Naive thymus-derived CD4-positive, alpha-beta T cell (primary cell): Measurements from ENCODE around the gene GPR37. TPM values are rescaled to one million over a fixed set of nuclear protein-coding genes. Genes with fewer than 3 reads are reported as not detected.

Source experiments
- ATAC-seq: fragments of 150-1000 bp; cut with Tn5 transposase; 2 replicates; pipeline ENCODE4 v1.10.0; 2021; ENCODE audit warnings: mild to moderate bottlenecking, moderate library complexity
- CTCF ChIA-PET: fragments of 350-600 bp; sonication (Branson Sonifier 250); formaldehyde crosslinking; loops from one replicate; lab custom pipeline; 2021; ENCODE audit warnings: antibody characterized with exemption; lab: Charles Lee
- POLR2A ChIA-PET: fragments of 350-600 bp; sonication (Branson Sonifier 250); formaldehyde crosslinking; loops from one replicate; lab custom pipeline; 2021; ENCODE audit warnings: antibody characterized with exemption, inconsistent platforms; lab: Charles Lee
- DNase-seq, 9 donors: peaks; one replicate each; pipeline versions ENCODE4 v3.0.0 to v3.0.0-alpha.2; 2020 to 2022; ENCODE audit warnings: mixed read lengths in 1 of 9
- H3K27ac ChIP-seq: one replicate; pipeline ENCODE4 v1.7.0; 2013; ENCODE audit warnings: mild to moderate bottlenecking, low read depth, low read length, moderate library complexity
- H3K27me3 ChIP-seq, 2 donors: one replicate each; pipeline ENCODE4 v1.7.0; 2013; ENCODE audit warnings: low read length in 2 of 2, mild to moderate bottlenecking in 2 of 2, moderate library complexity in 2 of 2; ENCODE audit not compliant: control insufficient read depth in 2 of 2, insufficient read depth in 2 of 2
- H3K36me3 ChIP-seq, 3 experiments: 1 replicate in 2 of 3; 2 replicates in 1 of 3; pipeline ENCODE4 v1.7.0; 2013; ENCODE audit warnings: low read length in 3 of 3, mild to moderate bottlenecking in 3 of 3, moderate library complexity in 1 of 3; ENCODE audit not compliant: insufficient read depth in 3 of 3, control insufficient read depth in 2 of 3
- H3K4me1 ChIP-seq, 2 donors: one replicate each; pipeline ENCODE4 v1.7.0; 2013; ENCODE audit warnings: low read length in 2 of 2, mild to moderate bottlenecking in 2 of 2, moderate library complexity in 1 of 2; ENCODE audit not compliant: control insufficient read depth in 2 of 2, insufficient read depth in 2 of 2
- H3K4me3 ChIP-seq: 2 replicates; pipeline ENCODE4 v1.7.0; 2013; ENCODE audit warnings: mild to moderate bottlenecking, low read length
- H3K9me3 ChIP-seq, 3 experiments: 1 replicate in 2 of 3; 2 replicates in 1 of 3; pipeline ENCODE4 v1.7.0; 2013; ENCODE audit warnings: low read length in 3 of 3; ENCODE audit not compliant: control insufficient read depth in 2 of 3
- H3K27ac Mint-ChIP-seq, 9 donors: one replicate each; pipeline ENCODE4 v1.8.0; 2020 to 2022; ENCODE audit warnings: mixed read lengths in 9 of 9, mild to moderate bottlenecking in 8 of 9, moderate library complexity in 5 of 9, inconsistent platforms in 2 of 9
- H3K27me3 Mint-ChIP-seq, 5 donors: one replicate each; pipeline ENCODE4 v1.8.0; 2021 to 2022; ENCODE audit warnings: mixed read lengths in 5 of 5, mild to moderate bottlenecking in 1 of 5
- H3K36me3 Mint-ChIP-seq, 5 donors: one replicate each; pipeline ENCODE4 v1.8.0; 2020 to 2022; ENCODE audit warnings: mixed read lengths in 5 of 5, mild to moderate bottlenecking in 3 of 5, inconsistent platforms in 1 of 5
- H3K4me1 Mint-ChIP-seq, 7 donors: one replicate each; pipeline ENCODE4 v1.8.0; 2020 to 2022; ENCODE audit warnings: mixed read lengths in 7 of 7, mild to moderate bottlenecking in 3 of 7, inconsistent platforms in 1 of 7
- H3K4me3 Mint-ChIP-seq, 10 donors: one replicate each; pipeline ENCODE4 v1.8.0; 2020 to 2022; ENCODE audit warnings: mild to moderate bottlenecking in 10 of 10, mixed read lengths in 10 of 10, moderate library complexity in 6 of 10, inconsistent platforms in 2 of 10
- H3K9me3 Mint-ChIP-seq, 11 donors: one replicate each; pipeline ENCODE4 v1.8.0; 2020 to 2022; ENCODE audit warnings: mixed read lengths in 11 of 11, mild to moderate bottlenecking in 4 of 11, inconsistent platforms in 1 of 11, moderate library complexity in 1 of 11
- intact Hi-C, 2 donors: fragments of 100-400 bp; cut with micrococcal nuclease; formaldehyde crosslinking; loops; one replicate each; pipeline ENCODE4 v1.15.1; 2023
- polyA plus RNA-seq, 2 donors: library from polyadenylated mRNA; unstranded; fragments of 300-500 nt; fragmentation: Illumina TruSeq; gene quantifications; one replicate each; pipeline ENCODE4 v1.2.3, GENCODE V29; 2021
- total RNA-seq, 6 experiments: library from RNA in 5 of 6; stranded (reverse) in 5 of 6; gene quantifications; 1 replicate in 5 of 6; 2 replicates in 1 of 6; pipeline ENCODE4 v1.2.3 and lab custom pipeline; 2021 to 2026

The GPR37 gene
- total and polyA plus RNA-seq, 7 experiments from 2014 or later: not detected

- no peak for ATAC-seq
Measured at GRCh38 chr7:124773938-124774337, 8.3 kb upstream of the GPR37 start.

GRCh38 chr7:124773339-124773738 lies 7.7 kb upstream of the GPR37 start:
- Mint-ChIP-seq H3K4me3 (no peak overlapping the region), H3K9me3 (no peaks in the 10 kb centered on the region), H3K36me3 (no peaks in the 10 kb centered on the region), H3K4me1 (no peaks in the 10 kb centered on the region), H3K27ac (no peak overlapping the region), H3K27me3 (peaks cover 27 to 48% (median 32%) of the 10 kb centered on the region in 5 donors)
- ChIA-PET CTCF (interaction anchor here (0.7 kb wide), 1 partner anchor 12 kb away, joined by 3 read pairs; no protein-coding TSS in a partner anchor), POLR2A (no interaction called here)
- Histone ChIP-seq H3K9me3 (no peaks in the 10 kb centered on the region), H3K4me1 (no peaks in the 10 kb centered on the region), H3K36me3 (no peaks in the 10 kb centered on the region), H3K4me3 (no peak overlapping the region), H3K27me3 (no peaks in the 10 kb centered on the region), H3K27ac (no peak overlapping the region)
- ATAC-seq (no peak), DNase-seq (no peak)
- intact Hi-C loops: no loop called here

More at GRCh38 chr7:124773938-124774337, 8.3 kb upstream of the GPR37 start:
- H3K4me3 Mint-ChIP-seq: no peak overlapping the region
- Histone ChIP-seq H3K4me1 (no peaks in the 10 kb centered on the region), H3K4me3 (no peak overlapping the region), H3K27ac (no peak overlapping the region), H3K36me3 (no peaks in the 10 kb centered on the region), H3K9me3 (no peaks in the 10 kb centered on the region), H3K27me3 (no peaks in the 10 kb centered on the region)
- H3K27ac Mint-ChIP-seq: no peak overlapping the region
- CTCF ChIA-PET: no interaction called here
- intact Hi-C loops: no loop called here
- H3K27me3 Mint-ChIP-seq: peaks cover 28 to 53% (median 33%) of the 10 kb centered on the region in 5 donors
- POLR2A ChIA-PET: no interaction called here
- H3K9me3 Mint-ChIP-seq: no peaks in the 10 kb centered on the region
- no peak for DNase-seq
- no peaks in the 10 kb centered on the region for H3K36me3 Mint-ChIP-seq
- no peaks in the 10 kb centered on the region for H3K4me1 Mint-ChIP-seq

- intact Hi-C loops: no loop called here
- Histone ChIP-seq H3K36me3 (no peaks in the 10 kb centered on the region), H3K9me3 (no peaks in the 10 kb centered on the region), H3K4me1 (peaks cover 0 to 8% of the 10 kb centered on the region in 2 donors), H3K27ac (no peak overlapping the region), H3K4me3 (no peak overlapping the region), H3K27me3 (no peaks in the 10 kb centered on the region)
- Mint-ChIP-seq H3K9me3 (peaks cover 0 to 3% (median 0%) of the 10 kb centered on the region in 11 donors), H3K4me1 (peaks cover 7 to 10% (median 10%) of the 10 kb centered on the region in 7 donors), H3K4me3 (no peak overlapping the region), H3K36me3 (no peaks in the 10 kb centered on the region), H3K27me3 (peaks cover 47 to 70% (median 63%) of the 10 kb centered on the region in 5 donors), H3K27ac (no peak overlapping the region)
- POLR2A ChIA-PET: no interaction called here
- DNase-seq (no peak), ATAC-seq (no peak)
- CTCF ChIA-PET: no interaction called here
Measured at GRCh38 chr7:124769136-124769535, 3.5 kb upstream of the GPR37 start.

GRCh38 chr7:124768525-124768924 lies 2.9 kb upstream of the GPR37 start:
- DNase-seq (no peak), ATAC-seq (no peak)
- Mint-ChIP-seq H3K36me3 (peaks cover 0 to 4% (median 0%) of the 10 kb centered on the region in 5 donors), H3K4me1 (peaks cover 9 to 16% (median 15%) of the 10 kb centered on the region in 7 donors), H3K27me3 (peaks cover 47 to 70% (median 63%) of the 10 kb centered on the region in 5 donors), H3K9me3 (peaks cover 0 to 6% (median 0%) of the 10 kb centered on the region in 11 donors), H3K4me3 (no peak overlapping the region), H3K27ac (no peak overlapping the region)
- peaks cover 0 to 9% of the 10 kb centered on the region in 2 donors for H3K4me1 ChIP-seq
- H3K36me3 ChIP-seq: no peaks in the 10 kb centered on the region
- intact Hi-C loops: no loop called here
- no peak overlapping the region for H3K27ac ChIP-seq
- POLR2A ChIA-PET: no interaction called here
- H3K9me3 ChIP-seq: no peaks in the 10 kb centered on the region
- H3K27me3 ChIP-seq: no peaks in the 10 kb centered on the region
- no peak overlapping the region for H3K4me3 ChIP-seq
- CTCF ChIA-PET: no interaction called here

- peak overlapping the region; percentile 19 for H3K4me3 ChIP-seq
- Mint-ChIP-seq H3K27me3 (peaks cover 54 to 68% (median 64%) of the 10 kb centered on the region in 5 donors), H3K36me3 (peaks cover 0 to 6% (median 0%) of the 10 kb centered on the region in 5 donors), H3K9me3 (peaks cover 0 to 8% (median 0%) of the 10 kb centered on the region in 11 donors), H3K4me1 (peaks cover 9 to 22% (median 16%) of the 10 kb centered on the region in 7 donors), H3K27ac (peak overlapping the region in 1 of 9 donors; percentile 3), H3K4me3 (peak overlapping the region; percentile 78 to 93 (median 88))
- peaks cover 0 to 9% of the 10 kb centered on the region in 2 donors for H3K4me1 ChIP-seq
- no peaks in the 10 kb centered on the region for H3K9me3 ChIP-seq
- CTCF ChIA-PET: no interaction called here
- intact Hi-C loops: no loop called here
- no peaks in the 10 kb centered on the region for H3K27me3 ChIP-seq
- ATAC-seq (peak; percentile 65), DNase-seq (peak in 6 of 9 donors; percentile 1 to 30 (median 13))
- H3K27ac ChIP-seq: no peak overlapping the region
- no peaks in the 10 kb centered on the region for H3K36me3 ChIP-seq
- POLR2A ChIA-PET: no interaction called here
Measured at GRCh38 chr7:124764847-124765400, 668 bp downstream of the GPR37 start.

- Mint-ChIP-seq H3K27ac (no peak overlapping the region), H3K4me3 (peak overlapping the region; percentile 78 to 93 (median 88)), H3K36me3 (peaks cover 0 to 6% (median 0%) of the 10 kb centered on the region in 5 donors), H3K9me3 (peaks cover 0 to 12% (median 0%) of the 10 kb centered on the region in 11 donors), H3K27me3 (peaks cover 59 to 69% (median 67%) of the 10 kb centered on the region in 5 donors), H3K4me1 (peaks cover 9 to 22% (median 16%) of the 10 kb centered on the region in 7 donors)
- Histone ChIP-seq H3K27me3 (no peaks in the 10 kb centered on the region), H3K4me3 (peak overlapping the region; percentile 19), H3K9me3 (no peaks in the 10 kb centered on the region), H3K27ac (no peak overlapping the region), H3K4me1 (peaks cover 0 to 9% of the 10 kb centered on the region in 2 donors), H3K36me3 (no peaks in the 10 kb centered on the region)
- ATAC-seq (peak; percentile 8), DNase-seq (no peak)
- ChIA-PET CTCF (no interaction called here), POLR2A (no interaction called here)
- intact Hi-C loops: no loop called here
Measured at GRCh38 chr7:124764051-124764846, 1.3 kb downstream of the GPR37 start.
